Heart right ventricle (tissue), 16 donors: ENCODE results near the gene TRIM44. TPM values are rescaled to one million over a fixed set of nuclear protein-coding genes. Genes with fewer than 3 reads are reported as not detected.
A peak's percentile ranks its signal among the peaks of the same experiment; 100 is the strongest.
"Not testable (repeated sequence)": the region's sequence is repeated elsewhere in the genome, so short reads cannot be mapped to it uniquely, and the experiment has no call there.

ENCODE experiments used
- ATAC-seq, 8 donors: fragments of 200-7000 bp; cut with Tn5 transposase; one replicate each; pipeline ENCODE4 v1.9.1; 2020; ENCODE audit warnings: mild to moderate bottlenecking in 8 of 8, moderate library complexity in 8 of 8, moderate number of reproducible peaks in 1 of 8
- DNase-seq, 2 donors: peaks; one replicate each; pipeline ENCODE4 v3.0.0-alpha.2; 2020
- H3K27ac ChIP-seq, 10 donors: fragments of 200-600 bp; sonication (generic) in 2 of 10; one replicate each; pipeline versions ENCODE4 v1.5.0 to v1.8.0; 2020 to 2022; ENCODE audit warnings: mild to moderate bottlenecking in 3 of 10
- H3K27me3 ChIP-seq, 7 donors: fragments of 200-600 bp; one replicate each; pipeline ENCODE4 v1.8.0; 2021 to 2022; ENCODE audit warnings: mild to moderate bottlenecking in 2 of 7
- H3K36me3 ChIP-seq, 9 donors: fragments of 200-600 bp; sonication (generic) in 1 of 9; one replicate each; pipeline versions ENCODE4 v1.5.0 to v1.8.0; 2020 to 2022; ENCODE audit warnings: mild to moderate bottlenecking in 2 of 9
- H3K4me1 ChIP-seq, 9 donors: fragments of 200-600 bp; sonication (generic) in 1 of 9; one replicate each; pipeline versions ENCODE4 v1.5.0 to v1.8.0; 2020 to 2022; ENCODE audit warnings: mild to moderate bottlenecking in 4 of 9
- H3K4me3 ChIP-seq, 10 donors: fragments of 200-600 bp; sonication (generic) in 2 of 10; one replicate each; pipeline versions ENCODE4 v1.5.0 to v1.8.0; 2020 to 2022; ENCODE audit warnings: mild to moderate bottlenecking in 7 of 10, moderate library complexity in 2 of 10
- H3K9me3 ChIP-seq, 11 donors: fragments of 200-600 bp in 10 of 11; sonication (generic) in 2 of 11; one replicate each; pipeline versions ENCODE4 v1.5.0 to v1.8.0; 2013 to 2022; ENCODE audit warnings: mild to moderate bottlenecking in 2 of 11, control low read depth in 1 of 11, moderate library complexity in 1 of 11
- CTCF ChIP-seq, 9 donors: fragments of 200-600 bp; sonication (generic) in 2 of 9; IDR thresholded peaks; one replicate each; pipeline versions ENCODE4 v1.5.0 to v1.8.0; 2021 to 2022; ENCODE audit warnings: antibody characterized with exemption in 9 of 9, mild to moderate bottlenecking in 5 of 9, moderate library complexity in 1 of 9
- WGBS, 2 donors: extraction: QIAGEN DNeasy Blood & Tissue Kit; methylation state at CpG; one replicate each; pipeline ENCODE4 v1.1.7; 2013; ENCODE audit warnings: inconsistent platforms in 1 of 2; 5-methylcytosine and 5-hydroxymethylcytosine counted together
- intact Hi-C, 10 donors: fragments of 100-400 bp; cut with DNase I; formaldehyde crosslinking; loops; one replicate each; pipeline versions ENCODE4 v1.11.1 to v1.14.2; 2022
- polyA plus RNA-seq, 2 donors: library from polyadenylated mRNA; stranded (reverse); fragments of 200-250 nt; gene quantifications; one replicate each; pipeline ENCODE4 v1.2.3, GENCODE V29; 2013
- total RNA-seq, 10 donors: library from RNA; stranded (reverse); fragmentation: NEBNext Ultra II Directional in 3 of 10; extraction: Animal tissue kit (Norgen Biotek cat#: 25700) in 3 of 10; gene quantifications; one replicate each; pipeline versions ENCODE4 v1.2.1 to v1.2.4, GENCODE V29; 2021 to 2023
- donor health status: Arrhythmogenic right ventricular cardiomyopathy.
- donor health status: ischemic (EF 13 %, LVEDD 7.1; RV severe dilation, severe dysfunction).
- donor health status: healthy with polysubstance abuse.
- donor health status: DM: no; HTN: yes; CAD: no.
- donor health status: DM: no; HTN: no; CAD: no.
- donor health status: ischemic (EF 25% LVEDD 6.9; RV normal size, moderate dysfunction).
- donor health status: ischemic (EF 25% LVEDD 5.7; RV mildly dilated, moderate dysfunction).
- donor health status: healthy.
- donor health status: DM: yes; HTN: yes; CAD: no.
- donor health status: Ischemic cardiomyopathy.
- donor health status: ischemic (EF 35%, LVEDD 5.7; RV mildly dilated, moderate dysfunction).
- donor health status: nonischemic (EF 11% LVEDD 7.7; RV severe dilation, severe dysfunction).
- donor health status: DM: yes; HTN: yes; CAD: no.
- donor health status: PGD.
- donor health status: ischemic (EF 29% LVEDD 5.4; RV normal size, mild dysfunction).
- donor health status: nonischemic (EF 23%, LVEDD 6.1; RV moderate dilation, normal function).

Gene TRIM44
- total and polyA plus RNA-seq, 12 donors, result 6.4 to 59.2 (median 44.5) TPM

DNA sequence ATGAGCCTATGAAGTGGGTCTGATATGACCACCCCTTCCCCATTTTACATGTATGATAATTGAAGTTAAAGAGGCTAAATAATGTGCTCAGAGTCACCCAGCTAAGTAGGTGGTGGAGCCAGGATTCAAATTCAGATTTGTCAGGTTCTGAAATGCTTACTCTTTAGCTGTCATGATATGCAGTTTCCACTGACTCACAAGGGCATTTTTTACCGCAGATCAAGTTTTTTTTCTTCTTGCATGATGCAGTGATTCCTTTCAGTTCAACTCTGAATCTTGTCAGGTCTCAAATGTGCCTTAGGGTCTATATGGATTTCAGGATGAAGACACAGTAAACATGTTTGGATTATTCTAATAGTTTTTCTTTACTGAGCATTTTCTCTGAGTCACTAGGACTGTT is 12.6 kb upstream of the TRIM44 start:
- Histone ChIP-seq H3K27me3 (peaks cover 0 to 4% (median 0%) of the 10 kb centered on the region in 7 donors), H3K9me3 (peaks cover 0 to 8% (median 0%) of the 10 kb centered on the region in 11 donors), H3K27ac (no peak overlapping the region), H3K4me1 (peaks cover 0 to 5% (median 0%) of the 10 kb centered on the region in 9 donors), H3K4me3 (no peak overlapping the region), H3K36me3 (no peaks in the 10 kb centered on the region)
- no peak for TF ChIP-seq CTCF (IDR thresholded peaks at IDR 0.05)
- intact Hi-C loops, result no loop called here
- no peak for DNase-seq
- WGBS, 2 donors, result 65 to 77% methylated on average over 1 of the region's 1 CpG
- no peak for ATAC-seq

DNA sequence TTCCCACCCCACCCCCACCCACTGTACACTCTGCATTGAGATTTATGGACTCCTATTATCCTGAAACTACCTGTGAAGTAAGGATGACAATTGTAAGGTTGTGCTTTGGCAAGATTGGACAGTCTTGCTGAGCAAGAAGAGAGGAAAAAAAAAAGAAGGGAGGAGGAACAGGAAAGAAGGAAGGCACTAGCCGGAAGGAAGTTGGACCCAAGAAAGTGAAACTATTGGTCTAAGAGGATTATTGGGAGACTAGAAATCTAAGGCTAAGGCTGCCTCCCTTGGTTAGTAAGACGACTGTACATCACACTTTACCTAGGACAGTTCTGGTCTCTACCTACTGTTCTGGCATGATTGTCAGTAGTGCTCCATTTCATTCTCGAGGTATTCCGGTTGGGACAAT is 12.1 kb upstream of the TRIM44 start:
- ATAC-seq (no peak), DNase-seq (no peak)
- H3K27ac ChIP-seq, result no peak overlapping the region
- intact Hi-C loops, result no loop called here
- peaks cover 0 to 4% (median 0%) of the 10 kb centered on the region in 7 donors for H3K27me3 ChIP-seq
- no peaks in the 10 kb centered on the region for H3K36me3 ChIP-seq
- peaks cover 0 to 8% (median 0%) of the 10 kb centered on the region in 11 donors for H3K9me3 ChIP-seq
- TF ChIP-seq CTCF (IDR thresholded peaks at IDR 0.05), result no peak
- no peak overlapping the region for H3K4me3 ChIP-seq
- H3K4me1 ChIP-seq, result peaks cover 0 to 5% (median 0%) of the 10 kb centered on the region in 9 donors
- WGBS, 2 donors, result 82 to 90% methylated on average over 4 of the region's 4 CpGs

DNA sequence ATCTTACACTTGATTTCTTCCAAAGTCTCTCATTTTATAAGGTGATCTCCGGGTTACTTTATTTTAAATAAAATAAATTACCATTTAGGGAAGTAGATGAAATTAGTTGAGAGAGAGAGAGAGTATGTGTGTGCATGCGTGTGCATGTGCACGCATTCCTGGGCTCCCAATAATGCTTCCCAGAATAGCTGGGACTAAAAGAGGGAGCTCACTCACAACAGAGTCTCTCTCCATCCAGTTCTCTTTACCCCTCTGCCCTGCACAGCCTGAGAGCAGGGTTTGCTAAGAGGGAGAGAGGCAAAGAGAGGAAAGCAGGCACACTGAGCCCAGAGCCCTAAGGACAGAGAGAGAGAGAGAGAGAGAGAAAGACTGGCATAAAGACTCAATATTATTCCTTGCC is 11.3 kb upstream of the TRIM44 start:
- peak in 1 of 2 donors; percentile 5 for DNase-seq

DNA sequence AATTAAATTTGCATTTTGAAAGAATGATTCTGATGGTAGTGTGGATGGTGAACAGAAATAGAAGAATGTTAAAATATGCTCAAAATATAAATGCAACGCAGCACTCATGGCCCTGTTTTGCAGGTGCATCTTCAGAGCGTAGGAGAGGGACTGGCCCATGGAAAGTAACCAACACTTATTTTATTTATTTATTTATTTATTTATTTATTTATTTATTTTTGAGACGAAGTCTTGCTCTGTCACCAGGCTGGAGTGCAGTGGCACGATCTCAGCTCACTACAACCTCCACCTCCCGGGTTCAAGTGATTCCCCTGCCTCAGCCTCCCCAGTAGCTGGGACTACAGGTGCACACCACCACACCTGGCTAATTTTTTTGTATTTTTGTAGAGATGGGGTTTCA is 9.8 kb upstream of the TRIM44 start:
- H3K27ac ChIP-seq, H3K4me1 ChIP-seq, H3K4me3 ChIP-seq, H3K36me3 ChIP-seq, H3K9me3 ChIP-seq, intact Hi-C loops, ATAC-seq, DNase-seq: not testable (repeated sequence)
- 95% methylated on average over 5 of the region's 5 CpGs for WGBS, 2 donors
- peaks cover 0 to 19% (median 0%) of the 10 kb centered on the region in 7 donors for H3K27me3 ChIP-seq

More for the DNA sequence above, 11.3 kb upstream of the TRIM44 start:
- Histone ChIP-seq H3K27me3 (peaks cover 0 to 11% (median 0%) of the 10 kb centered on the region in 7 donors), H3K36me3 (no peaks in the 10 kb centered on the region), H3K4me3 (no peak overlapping the region), H3K4me1 (peaks cover 0 to 5% (median 0%) of the 10 kb centered on the region in 9 donors), H3K27ac (peak overlapping the region in 4 of 10 donors; percentile 25 to 73 (median 46)), H3K9me3 (peaks cover 0 to 3% (median 0%) of the 10 kb centered on the region in 11 donors)
- intact Hi-C loops, result no loop called here
- no peak for TF ChIP-seq CTCF (IDR thresholded peaks at IDR 0.05)
- peak in 7 of 8 donors; percentile 53 to 99 (median 91) for ATAC-seq
- 73 to 74% methylated on average over 3 of the region's 3 CpGs for WGBS, 2 donors

DNA sequence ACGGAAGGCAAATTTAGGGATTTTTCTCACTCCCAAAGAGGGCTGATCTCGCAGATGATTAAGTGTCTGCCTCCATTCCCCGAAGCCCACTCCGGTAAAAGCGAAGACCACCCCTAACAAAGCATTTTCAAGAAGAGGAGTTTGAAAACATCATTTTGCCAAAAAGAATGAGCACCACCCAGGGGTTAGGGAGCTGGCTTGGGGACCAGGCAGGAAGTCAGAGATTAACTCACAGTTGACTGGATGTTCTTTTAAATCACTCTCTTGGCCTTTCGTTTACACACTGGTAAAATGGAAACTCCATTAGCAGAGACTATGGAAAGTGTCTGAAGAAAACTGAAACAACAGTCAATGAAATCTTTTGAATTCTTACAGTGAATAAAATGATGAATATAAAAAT is 7.9 kb upstream of the TRIM44 start:
- no peaks in the 10 kb centered on the region for H3K9me3 ChIP-seq
- no peak for ATAC-seq
- H3K4me1 ChIP-seq, result peaks cover 0 to 5% (median 0%) of the 10 kb centered on the region in 9 donors
- TF ChIP-seq CTCF (IDR thresholded peaks at IDR 0.05), result no peak
- no peak overlapping the region for H3K4me3 ChIP-seq
- no peak for DNase-seq
- intact Hi-C loops, result no loop called here
- no peak overlapping the region for H3K27ac ChIP-seq
- peaks cover 0 to 22% (median 0%) of the 10 kb centered on the region in 7 donors for H3K27me3 ChIP-seq
- 63 to 66% methylated on average over 6 of the region's 6 CpGs for WGBS, 2 donors
- H3K36me3 ChIP-seq, result no peaks in the 10 kb centered on the region
